ENCODE measurements around the gene GAPDHS. TPM values are rescaled to one million over a fixed set of nuclear protein-coding genes. Genes with fewer than 3 reads are reported as not detected.

The GAPDHS gene
- total and polyA plus RNA-seq, 12 donors, result not detected

DNA sequence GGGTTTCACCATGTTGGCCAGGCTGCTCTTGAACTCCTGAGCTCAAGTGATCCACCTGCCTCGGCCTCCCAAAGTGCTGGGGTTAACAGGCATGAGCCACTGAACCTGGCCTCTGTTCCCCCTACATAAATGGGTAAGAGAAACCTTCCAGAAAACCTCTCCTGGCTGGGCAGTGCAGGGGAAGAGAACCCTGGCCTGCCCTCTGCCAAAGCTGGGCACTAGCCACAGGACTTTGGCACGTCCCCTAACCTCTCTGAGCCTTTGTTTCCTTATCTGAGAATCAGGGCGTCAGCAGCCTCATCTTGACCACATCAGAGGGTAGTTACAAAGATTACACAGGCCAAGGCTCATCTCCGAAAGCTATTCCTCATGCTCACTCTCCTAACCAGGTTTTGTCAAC, 7.4 kb upstream of the GAPDHS start:
- Histone ChIP-seq H3K36me3 (no peaks in the 10 kb centered on the region), H3K9me3 (no peaks in the 10 kb centered on the region), H3K4me1 (no peaks in the 10 kb centered on the region), H3K4me3 (no peak overlapping the region), H3K27ac (no peak overlapping the region), H3K27me3 (peaks cover 0 to 76% (median 56%) of the 10 kb centered on the region in 7 donors)
- WGBS, 2 donors, result 79% methylated on average over 4 of the region's 4 CpGs
- ATAC-seq (no peak), DNase-seq (no peak)
- TF ChIP-seq, protein P1, sequence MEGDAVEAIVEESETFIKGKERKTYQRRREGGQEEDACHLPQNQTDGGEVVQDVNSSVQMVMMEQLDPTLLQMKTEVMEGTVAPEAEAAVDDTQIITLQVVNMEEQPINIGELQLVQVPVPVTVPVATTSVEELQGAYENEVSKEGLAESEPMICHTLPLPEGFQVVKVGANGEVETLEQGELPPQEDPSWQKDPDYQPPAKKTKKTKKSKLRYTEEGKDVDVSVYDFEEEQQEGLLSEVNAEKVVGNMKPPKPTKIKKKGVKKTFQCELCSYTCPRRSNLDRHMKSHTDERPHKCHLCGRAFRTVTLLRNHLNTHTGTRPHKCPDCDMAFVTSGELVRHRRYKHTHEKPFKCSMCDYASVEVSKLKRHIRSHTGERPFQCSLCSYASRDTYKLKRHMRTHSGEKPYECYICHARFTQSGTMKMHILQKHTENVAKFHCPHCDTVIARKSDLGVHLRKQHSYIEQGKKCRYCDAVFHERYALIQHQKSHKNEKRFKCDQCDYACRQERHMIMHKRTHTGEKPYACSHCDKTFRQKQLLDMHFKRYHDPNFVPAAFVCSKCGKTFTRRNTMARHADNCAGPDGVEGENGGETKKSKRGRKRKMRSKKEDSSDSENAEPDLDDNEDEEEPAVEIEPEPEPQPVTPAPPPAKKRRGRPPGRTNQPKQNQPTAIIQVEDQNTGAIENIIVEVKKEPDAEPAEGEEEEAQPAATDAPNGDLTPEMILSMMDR (IDR thresholded peaks at IDR 0.05), result no peak
- intact Hi-C loops (cut with DNase I), result no loop called here

GRCh38 chr19:35528218-35529038, 4.8 kb upstream of the GAPDHS start, which contains the start of gene SBSN:
TSS of gene SBSN (minus strand) at chr19:35528311. CDS start at chr19:35528281, 30 bp downstream.
- no peak for DNase-seq
- TF ChIP-seq, protein P1 (IDR thresholded peaks at IDR 0.05), result no peak
- no peaks in the 10 kb centered on the region for H3K36me3 ChIP-seq
- H3K9me3 ChIP-seq, result no peaks in the 10 kb centered on the region
- H3K4me1 ChIP-seq, result peaks cover 0 to 13% (median 2%) of the 10 kb centered on the region in 9 donors
- WGBS, 2 donors, result 80 to 82% methylated on average over 11 of the region's 11 CpGs
- no peak within 1 kb of the TSS for H3K27ac ChIP-seq
- intact Hi-C loops (cut with DNase I), result no loop called here
- no peak within 1 kb of the TSS for H3K4me3 ChIP-seq
- peaks cover 0 to 98% (median 82%) of the 10 kb centered on the region in 7 donors for H3K27me3 ChIP-seq
- ATAC-seq, result no peak

DNA sequence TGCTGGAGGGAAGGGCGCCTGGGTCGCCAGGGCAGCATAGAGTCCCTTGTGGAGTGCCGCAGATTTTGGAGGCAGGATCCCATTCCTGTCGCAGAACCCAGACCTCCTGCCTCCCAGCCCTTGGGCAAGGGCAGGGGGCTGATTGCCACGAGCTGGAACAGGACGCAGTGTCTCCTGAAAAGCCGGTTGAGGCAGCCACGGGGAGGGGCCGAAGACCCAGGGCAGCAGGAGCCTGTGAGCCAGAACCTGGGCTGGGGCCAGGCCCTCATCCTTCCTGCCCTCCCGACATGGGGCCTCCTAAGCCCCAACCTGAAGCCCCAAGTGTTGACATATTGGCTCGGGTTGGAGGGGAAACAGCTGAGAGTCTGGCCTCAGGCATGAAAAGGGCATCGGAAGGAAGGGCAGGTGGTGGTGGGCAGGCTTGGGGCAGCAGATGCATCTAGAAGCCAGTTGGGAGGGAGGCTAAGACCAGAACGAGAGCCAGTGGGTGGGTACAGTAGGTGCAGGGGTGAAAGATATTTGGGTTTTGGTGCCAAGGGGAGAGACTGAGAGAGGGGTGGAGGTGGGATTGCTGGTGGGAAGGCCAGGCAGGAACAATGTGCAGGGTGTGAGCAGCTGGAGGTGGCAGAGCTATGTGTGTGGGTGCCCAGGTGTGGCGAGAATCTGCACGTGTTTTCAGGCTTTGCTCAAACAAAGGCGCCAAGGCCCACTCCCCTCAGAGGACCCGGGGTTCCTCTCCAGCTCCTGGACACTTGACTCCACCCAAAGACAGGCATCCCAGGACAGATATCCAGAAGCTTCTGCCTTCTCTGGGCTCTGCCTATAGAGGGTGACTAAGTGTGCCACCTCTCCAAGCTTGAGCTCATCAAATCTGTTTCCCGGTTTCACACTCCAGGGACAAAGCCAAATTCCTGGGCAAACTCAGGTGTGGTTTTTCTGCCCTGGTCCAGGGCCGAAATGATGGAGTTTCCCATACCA, 3.7 kb upstream of the GAPDHS start:
- ATAC-seq, result no peak
- 60% methylated on average over 19 of the region's 19 CpGs for WGBS, 2 donors
- peaks cover 0 to 98% (median 82%) of the 10 kb centered on the region in 7 donors for H3K27me3 ChIP-seq

More for the DNA sequence above, 3.7 kb upstream of the GAPDHS start:
- Histone ChIP-seq H3K4me3 (no peak overlapping the region), H3K36me3 (no peaks in the 10 kb centered on the region), H3K4me1 (peaks cover 0 to 23% (median 6%) of the 10 kb centered on the region in 9 donors), H3K9me3 (no peaks in the 10 kb centered on the region), H3K27ac (no peak overlapping the region)
- TF ChIP-seq, protein P1 (IDR thresholded peaks at IDR 0.05), result no peak
- no peak for DNase-seq
- intact Hi-C loops (cut with DNase I), result no loop called here
